Suprapubic skin (tissue), 3 donors: ENCODE results near the gene CREB3L4.

ENCODE experiments used
- POLR2AphosphoS5 ChIP-seq, 3 donors: sonication (generic); formaldehyde crosslinking; IDR thresholded peaks; one replicate each; pipeline ENCODE4 v1.6.1; 2017; ENCODE audit warnings: antibody characterized with exemption in 3 of 3
- TF ChIP-seq, protein P1 (sequence below), 2 donors: fragments of 200-600 bp in 1 of 2; fragments of 450-650 bp in 1 of 2; sonication (generic) in 1 of 2; IDR thresholded peaks; one replicate each; pipeline ENCODE4 v1.5.1; 2016 to 2019; ENCODE audit warnings: antibody characterized with exemption in 2 of 2, mild to moderate bottlenecking in 1 of 2, moderate library complexity in 1 of 2

GRCh38 chr1:153951183-153951582 lies 16.5 kb upstream of the CREB3L4 start:
- TF ChIP-seq, protein P1, sequence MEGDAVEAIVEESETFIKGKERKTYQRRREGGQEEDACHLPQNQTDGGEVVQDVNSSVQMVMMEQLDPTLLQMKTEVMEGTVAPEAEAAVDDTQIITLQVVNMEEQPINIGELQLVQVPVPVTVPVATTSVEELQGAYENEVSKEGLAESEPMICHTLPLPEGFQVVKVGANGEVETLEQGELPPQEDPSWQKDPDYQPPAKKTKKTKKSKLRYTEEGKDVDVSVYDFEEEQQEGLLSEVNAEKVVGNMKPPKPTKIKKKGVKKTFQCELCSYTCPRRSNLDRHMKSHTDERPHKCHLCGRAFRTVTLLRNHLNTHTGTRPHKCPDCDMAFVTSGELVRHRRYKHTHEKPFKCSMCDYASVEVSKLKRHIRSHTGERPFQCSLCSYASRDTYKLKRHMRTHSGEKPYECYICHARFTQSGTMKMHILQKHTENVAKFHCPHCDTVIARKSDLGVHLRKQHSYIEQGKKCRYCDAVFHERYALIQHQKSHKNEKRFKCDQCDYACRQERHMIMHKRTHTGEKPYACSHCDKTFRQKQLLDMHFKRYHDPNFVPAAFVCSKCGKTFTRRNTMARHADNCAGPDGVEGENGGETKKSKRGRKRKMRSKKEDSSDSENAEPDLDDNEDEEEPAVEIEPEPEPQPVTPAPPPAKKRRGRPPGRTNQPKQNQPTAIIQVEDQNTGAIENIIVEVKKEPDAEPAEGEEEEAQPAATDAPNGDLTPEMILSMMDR (IDR thresholded peaks at IDR 0.05) = no peak
- TF ChIP-seq POLR2AphosphoS5 (IDR thresholded peaks at IDR 0.05) = no peak
